HepG2 (cell line): ENCODE measurements around the gene PTPN20. TPM values are rescaled to one million over a fixed set of nuclear protein-coding genes. Genes with fewer than 3 reads are reported as not detected.

Experiments used
- ATAC-seq: fragments of 200-7000 bp; cut with Tn5 transposase; 3 replicates; pipeline ENCODE4 v1.9.1; 2020; ENCODE audit warnings: mild to moderate bottlenecking, moderate library complexity
- BruUV-seq: library from RNA; stranded (reverse); fragments of 400-500 nt; replicated peaks from 2 replicates; lab custom pipeline; 2021; lab: Mats Ljungman, UMichigan
- CTCF ChIA-PET: fragments of 300-600 bp; formaldehyde crosslinking; extraction: SDS; loops from one replicate; lab custom pipeline; 2021; ENCODE audit warnings: low total read pairs, inconsistent platforms, low intra/inter-chr PET ratio; lab: Yijun Ruan, JAX
- POLR2A ChIA-PET: fragments of 350-600 bp; sonication (Branson Sonifier 250); formaldehyde crosslinking; loops from one replicate; lab custom pipeline; 2020; ENCODE audit warnings: antibody characterized with exemption, inconsistent platforms; lab: Yijun Ruan, JAX
- DNase-seq: peaks from one replicate; pipeline ENCODE4 v3.0.0-alpha.2; 2015; ENCODE audit warnings: low spot score
- FAIRE-seq: peaks from 3 replicates; lab custom pipeline; 2011; peaks lifted over from hg19 to GRCh38; lab: Jason Lieb, UNC
- H2AFZ ChIP-seq: one replicate; pipeline ENCODE4 v1.6.1; 2011; ENCODE audit warnings: low read length, inconsistent platforms
- H3K27ac ChIP-seq: fragments of 300-600 bp; 3 replicates; pipeline ENCODE4 v1.8.0; 2011; ENCODE audit warnings: mixed run types, mild to moderate bottlenecking, mixed read lengths, low read length, inconsistent platforms; ENCODE audit not compliant: insufficient read depth; ENCODE audit errors: extremely low read length
- H3K27me3 ChIP-seq, 2 experiments: fragments of 200-600 bp in 1 of 2; 2 replicates in 1 of 2; 3 replicates in 1 of 2; pipeline versions ENCODE4 v1.6.0 to v1.8.0; 2011; ENCODE audit warnings: low read length in 2 of 2, mild to moderate bottlenecking in 2 of 2, moderate library complexity in 2 of 2, inconsistent platforms in 1 of 2; ENCODE audit not compliant: insufficient read depth in 2 of 2, control insufficient read depth in 1 of 2
- H3K36me3 ChIP-seq, 2 experiments: fragments of 200-600 bp in 1 of 2; replicated peaks in 1 of 2; 2 replicates in 1 of 2; 3 replicates in 1 of 2; pipeline versions ENCODE4 v1.5.1 to v1.8.0; 2011; ENCODE audit warnings: low read length in 2 of 2, inconsistent platforms in 1 of 2; ENCODE audit not compliant: insufficient read depth in 2 of 2, control insufficient read depth in 1 of 2
- H3K4me1 ChIP-seq: 2 replicates; pipeline ENCODE4 v1.5.1; 2012; ENCODE audit warnings: low read length, inconsistent platforms; ENCODE audit not compliant: insufficient read depth
- H3K4me2 ChIP-seq: 2 replicates; pipeline ENCODE4 v1.6.0; 2011; ENCODE audit warnings: low read depth, low read length, inconsistent platforms
- H3K4me3 ChIP-seq, 3 experiments: fragments of 200-600 bp in 1 of 3; sonication (generic), shearing (Covaris generic) in 1 of 3; replicated peaks in 1 of 3; 2 replicates each; pipeline ENCODE4 v1.5.1; 2011 to 2016; ENCODE audit warnings: low read length in 3 of 3, inconsistent platforms in 2 of 3, low read depth in 2 of 3, mild to moderate bottlenecking in 2 of 3, control low read depth in 1 of 3, mixed read lengths in 1 of 3; ENCODE audit not compliant: insufficient read depth in 1 of 3
- H3K79me2 ChIP-seq: one replicate; pipeline ENCODE4 v1.6.1; 2011; ENCODE audit warnings: low read length, inconsistent platforms; ENCODE audit not compliant: insufficient read depth
- H3K9ac ChIP-seq: 2 replicates; pipeline ENCODE4 v1.6.0; 2011; ENCODE audit warnings: mild to moderate bottlenecking, low read depth, low read length, inconsistent platforms; ENCODE audit not compliant: insufficient read depth
- H3K9me3 ChIP-seq: 2 replicates; pipeline ENCODE4 v1.5.1; 2012; ENCODE audit warnings: mild to moderate bottlenecking, low read length
- H4K20me1 ChIP-seq: 2 replicates; pipeline ENCODE4 v1.6.0; 2011; ENCODE audit warnings: inconsistent platforms, mild to moderate bottlenecking, low read length, moderate library complexity; ENCODE audit not compliant: insufficient read depth
- ARID4A ChIP-seq: sonication (generic); formaldehyde crosslinking; IDR thresholded peaks from 2 replicates; pipeline ENCODE4 v1.5.0; 2020; ENCODE audit warnings: mild to moderate bottlenecking, missing genetic modification reagents, borderline replicate concordance
- FOXO1 ChIP-seq: sonication (generic); formaldehyde crosslinking; IDR thresholded peaks from 2 replicates; pipeline ENCODE4 v1.4.0; 2020; ENCODE audit warnings: missing genetic modification reagents
- FOXP4 ChIP-seq: sonication (generic); formaldehyde crosslinking; IDR thresholded peaks from 2 replicates; pipeline ENCODE4 v1.4.0; 2020; ENCODE audit warnings: missing genetic modification reagents
- GFI1 ChIP-seq: sonication (generic); formaldehyde crosslinking; IDR thresholded peaks from 2 replicates; pipeline ENCODE4 v1.5.0; 2020; ENCODE audit warnings: missing genetic modification reagents, mild to moderate bottlenecking, borderline replicate concordance
- KLF15 ChIP-seq: sonication (generic); formaldehyde crosslinking; IDR thresholded peaks from 2 replicates; pipeline ENCODE4 v1.8.1; 2023; ENCODE audit warnings: borderline replicate concordance, mild to moderate bottlenecking, inconsistent platforms, missing genetic modification reagents, mixed read lengths
- MLXIP ChIP-seq: sonication (generic); formaldehyde crosslinking; IDR thresholded peaks from 2 replicates; pipeline ENCODE4 v1.9.0; 2021; ENCODE audit warnings: missing genetic modification reagents, borderline replicate concordance
- RFXAP ChIP-seq: sonication (generic); formaldehyde crosslinking; IDR thresholded peaks from 2 replicates; pipeline ENCODE4 v1.4.0; 2020; ENCODE audit warnings: missing genetic modification reagents, borderline replicate concordance
- SP1 ChIP-seq, 2 experiments: fragments of 450-650 bp in 1 of 2; sonication (generic) in 1 of 2; formaldehyde crosslinking in 1 of 2; IDR thresholded peaks; 2 replicates each; pipeline versions ENCODE4 v1.4.0 to v1.6.1; 2016 to 2020; ENCODE audit warnings: missing genetic modification reagents in 1 of 2
- ZNF296 ChIP-seq: sonication (generic); formaldehyde crosslinking; conservative IDR thresholded peaks from 2 replicates; pipeline ENCODE4 v1.5.0; 2020; ENCODE audit warnings: mild to moderate bottlenecking, missing genetic modification reagents
- WGBS: methylation state at CpG from one replicate; pipeline ENCODE4 v1.1.6; 2017; ENCODE audit warnings: low lambda C conversion rate; 5-methylcytosine and 5-hydroxymethylcytosine counted together
- in situ Hi-C: cut with HindIII; loops from 2 replicates; pipeline ENCODE4 v1.10.0; 2017; ENCODE audit warnings: low pct_unique_long_range_greater_than_20kb; ENCODE audit not compliant: extremely low pct_ligation_motif_present
- intact Hi-C: fragments of 100-400 bp; cut with micrococcal nuclease; formaldehyde crosslinking; loops from one replicate; pipeline ENCODE4 v1.10.0; 2022; ENCODE audit not compliant: unreplicated experiment
- polyA plus RNA-seq, 8 experiments: library from polyadenylated mRNA; depleted of rRNA in 3 of 8; stranded (reverse) in 7 of 8; unstranded in 1 of 8; fragments of >200 nt; fragmentation: Illumina TruSeq in 4 of 8; extraction: Trizol in 4 of 8; gene quantifications; 2 replicates each; pipeline versions ENCODE4 v1.2.1 to v1.2.3, GENCODE V29; 2011 to 2016; ENCODE audit warnings: low read depth in 4 of 8, missing spikeins in 1 of 8, mixed read lengths in 1 of 8; ENCODE audit not compliant: insufficient read depth in 1 of 8
- total RNA-seq, 5 experiments: library from RNA; depleted of rRNA; stranded (reverse); fragments of >200 nt; fragmentation: Illumina TruSeq; extraction: Trizol; gene quantifications; 2 replicates each; pipeline ENCODE4 v1.2.3, GENCODE V29; 2016; ENCODE audit warnings: low read depth in 1 of 5

PTPN20 gene
- total and polyA plus RNA-seq, 2 of the 13 experiments (the other 11 are each of a cell fraction or from before 2014, with no cell fraction given) = not detected

- no peak for TF ChIP-seq SP1 (IDR thresholded peaks at IDR 0.05)
- TF ChIP-seq SP1 (CRISPR knock-in tag; IDR thresholded peaks at IDR 0.05) = no peak
Measured at GRCh38 chr10:47028466-47028865, 117.2 kb downstream of the PTPN20 start (continued).

- no peaks in the 10 kb centered on the region for H3K36me3 ChIP-seq
- no TSS peak for BruUV-seq
- CTCF ChIA-PET = no interaction called here
- H3K27ac ChIP-seq = no peak overlapping the region
- FAIRE-seq (no peak), ATAC-seq (no peak), DNase-seq (no peak)
- in situ Hi-C loops (loop anchor here (10.0 kb wide), 1 partner anchor 275 kb away; the partner anchor contains the start of gene GDF10), intact Hi-C loops (no loop called here)
- peaks cover 4 to 21% of the 10 kb centered on the region in 2 experiments; a peak in 4 of 5 replicates for H3K27me3 ChIP-seq
- H3K4me2 ChIP-seq = no peak overlapping the region
- H4K20me1 ChIP-seq = no peaks in the 10 kb centered on the region
- H3K9ac ChIP-seq = no peak overlapping the region
- H3K79me2 ChIP-seq = no peaks in the 10 kb centered on the region
- H3K4me3 ChIP-seq = no peak overlapping the region
- no peaks in the 10 kb centered on the region for H3K9me3 ChIP-seq
- WGBS = 27% methylated on average over 6 of the region's 13 CpGs
- H2AFZ ChIP-seq = no peak overlapping the region
- POLR2A ChIA-PET = no interaction called here
- no peaks in the 10 kb centered on the region for H3K4me1 ChIP-seq
- TF ChIP-seq KLF15 = no peak
- TF ChIP-seq RFXAP (CRISPR knock-in tag) = no peak
- TF ChIP-seq FOXP4 = no peak
- TF ChIP-seq MLXIP (CRISPR knock-in tag) = no peak
- TF ChIP-seq ZNF296 (CRISPR knock-in tag) = no peak
- no peak for TF ChIP-seq GFI1 (CRISPR knock-in tag)
- no peak for TF ChIP-seq ARID4A (CRISPR knock-in tag)
- no peak for TF ChIP-seq FOXO1 (CRISPR knock-in tag)
Measured at GRCh38 chr10:47029181-47030009, 118.2 kb downstream of the PTPN20 start.
